Measurements from ENCODE around the gene TCF12. TPM values are rescaled to one million over a fixed set of nuclear protein-coding genes. Genes with fewer than 3 reads are reported as not detected.
A peak's percentile ranks its signal among the peaks of the same experiment; 100 is the strongest.

The TCF12 gene
- polyA plus RNA-seq, 3 donors, result 15.8 to 52.5 (median 27.6) TPM

GRCh38 chr15:56923174-56923591 is 4.7 kb downstream of the TCF12 start:
- no peak overlapping the region for H2AFZ ChIP-seq (ENCODE audit: insufficient read depth, low read depth, low read length, poor library complexity, severe bottlenecking)
- no peak overlapping the region for H3K4me2 ChIP-seq (replicated peaks; ENCODE audit: extremely low read depth, low read length, poor library complexity, severe bottlenecking)
- H3K27ac Mint-ChIP-seq, result peak overlapping the region in 1 of 7 donors; percentile 18
- no peak overlapping the region for H3K4me3 ChIP-seq (replicated peaks in 1 of 3; ENCODE audit: low read depth in 2 of 3, low read length in 3 of 3)
- TF ChIP-seq CTCF (IDR thresholded peaks at IDR 0.05), result no peak
- no peak overlapping the region for H3K9ac ChIP-seq (ENCODE audit: insufficient read depth, low read length, poor library complexity, severe bottlenecking)
- H3K27ac ChIP-seq (ENCODE audit: low read depth in 1 of 2, low read length in 2 of 2), result no peak overlapping the region
- peaks cover 23% of the 10 kb centered on the region for H4K20me1 ChIP-seq (ENCODE audit: insufficient read depth, low read length)
- peaks cover 27% of the 10 kb centered on the region for H3K4me1 Mint-ChIP-seq
- H3K4me3 Mint-ChIP-seq, result no peak overlapping the region
- H3K27me3 ChIP-seq (ENCODE audit: control insufficient read depth in 2 of 2, insufficient read depth in 2 of 2, low read length in 2 of 2), result no peaks in the 10 kb centered on the region
- no peaks in the 10 kb centered on the region for H3K9me3 Mint-ChIP-seq
- H3K27me3 Mint-ChIP-seq (ENCODE audit: low read depth in 3 of 3), result no peaks in the 10 kb centered on the region
- WGBS (ENCODE audit: insufficient coverage), result 67% methylated on average over 1 of the region's 3 CpGs
- intact Hi-C loops (cut with micrococcal nuclease), result no loop called here
- peaks cover 86% of the 10 kb centered on the region for H3K79me2 ChIP-seq (ENCODE audit: insufficient read depth, low read length)
- H3K4me1 ChIP-seq (ENCODE audit: control insufficient read depth in 1 of 2, insufficient read depth in 2 of 2, low read length in 2 of 2), result peaks cover 7 to 14% of the 10 kb centered on the region in 2 donors
- H3K36me3 ChIP-seq (replicated peaks in 1 of 2; ENCODE audit: control insufficient read depth in 1 of 2, insufficient read depth in 2 of 2, low read length in 2 of 2), result peaks cover 15 to 53% of the 10 kb centered on the region in 2 donors
- H3K36me3 Mint-ChIP-seq, result peaks cover 33 to 49% of the 10 kb centered on the region in 2 donors
- DNase-seq, result no peak
- H3K9me3 ChIP-seq (replicated peaks in 1 of 2; ENCODE audit: control insufficient read depth in 1 of 2, insufficient read depth in 1 of 2, low read length in 2 of 2), result no peaks in the 10 kb centered on the region

GRCh38 chr15:56927816-56928215 is 9.4 kb downstream of the TCF12 start:
- H3K4me1 Mint-ChIP-seq, result peaks cover 27% of the 10 kb centered on the region
- no peaks in the 10 kb centered on the region for H3K27me3 Mint-ChIP-seq (ENCODE audit: low read depth in 3 of 3)
- Histone ChIP-seq H3K4me2 (replicated peaks; ENCODE audit: extremely low read depth, low read length, poor library complexity, severe bottlenecking) (no peak overlapping the region), H3K79me2 (ENCODE audit: insufficient read depth, low read length) (peaks cover 97% of the 10 kb centered on the region), H3K36me3 (replicated peaks in 1 of 2; ENCODE audit: control insufficient read depth in 1 of 2, insufficient read depth in 2 of 2, low read length in 2 of 2) (peaks cover 30 to 78% of the 10 kb centered on the region in 2 donors), H3K9me3 (replicated peaks in 1 of 2; ENCODE audit: control insufficient read depth in 1 of 2, insufficient read depth in 1 of 2, low read length in 2 of 2) (no peaks in the 10 kb centered on the region), H3K27ac (ENCODE audit: low read depth in 1 of 2, low read length in 2 of 2) (no peak overlapping the region), H3K9ac (ENCODE audit: insufficient read depth, low read length, poor library complexity, severe bottlenecking) (no peak overlapping the region), H3K4me3 (replicated peaks in 1 of 3; ENCODE audit: low read depth in 2 of 3, low read length in 3 of 3) (no peak overlapping the region), H4K20me1 (ENCODE audit: insufficient read depth, low read length) (peaks cover 56% of the 10 kb centered on the region), H2AFZ (ENCODE audit: insufficient read depth, low read depth, low read length, poor library complexity, severe bottlenecking) (no peak overlapping the region), H3K27me3 (ENCODE audit: control insufficient read depth in 2 of 2, insufficient read depth in 2 of 2, low read length in 2 of 2) (no peaks in the 10 kb centered on the region), H3K4me1 (ENCODE audit: control insufficient read depth in 1 of 2, insufficient read depth in 2 of 2, low read length in 2 of 2) (no peaks in the 10 kb centered on the region)
- no peak for DNase-seq
- no peak for TF ChIP-seq CTCF (IDR thresholded peaks at IDR 0.05)
- H3K9me3 Mint-ChIP-seq, result no peaks in the 10 kb centered on the region
- peaks cover 53 to 71% of the 10 kb centered on the region in 2 donors for H3K36me3 Mint-ChIP-seq
- no peak overlapping the region for H3K4me3 Mint-ChIP-seq
- intact Hi-C loops (cut with micrococcal nuclease), result no loop called here
- no peak overlapping the region for H3K27ac Mint-ChIP-seq
- WGBS (ENCODE audit: insufficient coverage), result no CpG with 5 or more reads among the region's 1 CpG

All from CD14-positive monocyte (primary cell).